HG02798 (cell line): Measurements from ENCODE around the gene EYS.
"Not testable (repeated sequence)": the region's sequence is repeated elsewhere in the genome, so short reads cannot be mapped to it uniquely, and the experiment has no call there.

Source experiments
- ATAC-seq: cut with Tn5 transposase; IDR thresholded peaks from one replicate; pipeline ENCODE4 v1.9.1; 2021; ENCODE audit warnings: mild to moderate bottlenecking; ENCODE audit not compliant: unreplicated experiment, poor library complexity

EYS gene

DNA sequence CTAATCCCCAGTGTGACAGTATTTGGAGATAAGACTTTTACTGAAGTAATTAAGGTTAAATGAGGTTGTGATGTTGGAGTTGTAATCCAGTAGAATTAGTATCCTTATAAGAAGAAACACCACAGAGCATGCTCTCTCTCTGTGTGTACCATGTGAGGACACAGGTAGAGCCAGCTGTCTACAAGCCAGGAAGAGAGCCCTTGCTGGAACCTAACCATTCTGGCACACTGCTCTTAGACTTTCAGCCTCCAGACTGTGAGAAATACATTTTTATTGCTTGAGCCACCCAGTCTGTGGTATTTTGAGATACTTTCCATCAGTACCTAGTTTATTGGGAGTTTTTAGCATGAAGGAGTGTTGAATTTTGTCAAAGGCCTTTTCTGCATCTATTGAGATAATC lies 1961.2 kb downstream of the EYS start:
- no peak for ATAC-seq

DNA sequence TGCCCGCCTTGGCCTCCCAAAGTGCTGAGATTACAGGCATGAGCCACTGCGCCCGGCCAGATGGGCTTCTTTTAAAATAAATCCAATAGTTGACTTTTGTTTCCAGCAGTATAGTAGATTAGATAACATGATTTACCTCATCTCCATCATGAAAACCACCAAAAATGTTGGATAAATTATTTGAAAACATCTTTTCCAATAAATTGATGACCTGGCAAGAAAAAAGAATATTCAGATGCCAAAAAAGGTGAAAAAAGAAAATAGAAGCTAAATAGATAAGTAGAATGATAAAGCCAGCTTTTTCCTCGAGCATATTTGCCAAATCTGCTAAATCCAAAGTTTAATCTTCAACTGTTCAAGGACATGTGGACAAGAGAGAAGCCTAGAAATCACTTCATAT lies 1962.2 kb downstream of the EYS start:
- ATAC-seq = no peak

DNA sequence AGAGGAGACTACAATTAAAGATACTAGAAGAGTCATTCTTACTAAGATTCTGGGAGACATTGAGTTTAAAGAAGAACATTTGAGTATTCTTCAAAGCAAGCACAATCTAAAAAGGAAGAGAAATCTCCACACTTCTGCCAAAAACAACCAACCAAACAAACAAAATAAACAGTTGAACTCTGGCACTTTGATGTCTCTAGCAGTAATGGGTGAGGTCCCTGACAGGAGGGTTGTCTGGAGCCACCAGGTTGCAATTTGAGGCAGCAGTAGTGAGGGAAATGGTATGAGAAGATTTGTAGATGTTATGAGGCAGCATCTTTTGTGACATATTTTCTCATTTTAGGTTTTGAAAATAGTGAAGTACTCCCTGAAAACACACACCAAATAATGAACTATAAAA lies 1963.3 kb downstream of the EYS start:
- ATAC-seq = no peak

DNA sequence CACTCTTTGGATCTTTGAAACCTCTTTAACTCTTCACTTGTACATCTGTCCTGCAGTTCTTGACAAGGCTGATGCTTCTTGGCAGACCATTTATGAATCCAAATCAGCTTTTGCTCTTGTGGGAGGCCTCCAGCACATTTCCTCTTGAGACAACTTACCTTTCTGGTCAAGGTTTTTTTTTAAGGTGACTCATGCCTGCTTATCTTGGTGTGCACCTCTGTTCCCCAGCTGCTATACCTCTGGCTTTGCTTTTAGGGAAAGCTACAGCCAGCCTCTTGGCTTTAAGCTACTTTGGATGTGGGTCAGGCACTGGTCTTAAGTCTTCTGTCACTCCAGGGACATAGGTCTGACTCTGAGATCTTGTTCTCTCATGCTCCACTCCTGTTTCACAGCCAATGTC lies 1965.0 kb downstream of the EYS start:
- ATAC-seq = no peak

DNA sequence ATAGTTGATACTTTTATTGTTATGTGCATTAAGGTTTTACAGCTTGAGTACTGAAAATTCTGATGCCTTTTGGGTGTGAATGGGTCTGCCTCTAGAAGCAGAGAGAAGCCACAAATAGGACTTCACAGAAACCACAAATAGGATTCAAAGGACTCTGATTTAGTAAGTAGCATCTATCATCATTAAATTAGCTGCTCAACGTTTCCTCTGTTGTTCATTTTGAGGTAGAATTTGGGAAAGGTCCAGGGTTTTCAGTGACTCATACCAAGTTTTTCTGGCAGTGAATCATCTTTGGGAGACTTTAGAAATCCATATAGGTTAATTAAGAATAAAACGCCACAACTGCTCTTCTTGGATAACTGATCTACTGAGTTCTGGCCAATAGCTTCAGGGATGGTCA lies 1966.3 kb downstream of the EYS start:
- no peak for ATAC-seq

DNA sequence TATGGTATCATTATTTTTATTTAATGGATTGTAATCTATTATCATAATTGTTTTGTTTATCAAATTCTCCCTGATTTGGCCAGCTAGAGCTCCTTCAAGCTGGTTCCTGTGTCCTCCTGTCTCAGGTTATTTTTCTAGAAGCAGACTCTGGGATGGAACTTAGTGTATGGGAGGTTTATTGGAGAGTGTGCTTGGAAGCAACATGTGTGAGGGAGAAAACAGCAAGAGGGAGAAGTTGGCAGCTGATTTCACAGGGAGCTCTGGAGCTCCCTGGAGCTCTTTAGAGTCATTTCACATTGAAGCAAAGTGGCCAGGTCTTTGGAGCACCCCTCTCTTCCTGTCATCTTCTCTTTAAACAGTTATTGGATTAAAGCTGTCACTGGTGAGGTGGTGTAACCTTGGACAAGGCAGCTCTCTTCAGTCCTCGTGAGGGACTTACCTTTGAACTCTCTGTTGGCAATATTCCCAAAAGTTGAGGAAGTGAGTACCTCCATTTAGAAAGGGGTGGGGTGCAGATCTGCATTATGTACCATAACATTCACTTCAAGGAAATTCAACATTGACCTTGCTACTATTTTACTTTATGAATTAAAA lies 1967.8 kb downstream of the EYS start:
- no peak for ATAC-seq

DNA sequence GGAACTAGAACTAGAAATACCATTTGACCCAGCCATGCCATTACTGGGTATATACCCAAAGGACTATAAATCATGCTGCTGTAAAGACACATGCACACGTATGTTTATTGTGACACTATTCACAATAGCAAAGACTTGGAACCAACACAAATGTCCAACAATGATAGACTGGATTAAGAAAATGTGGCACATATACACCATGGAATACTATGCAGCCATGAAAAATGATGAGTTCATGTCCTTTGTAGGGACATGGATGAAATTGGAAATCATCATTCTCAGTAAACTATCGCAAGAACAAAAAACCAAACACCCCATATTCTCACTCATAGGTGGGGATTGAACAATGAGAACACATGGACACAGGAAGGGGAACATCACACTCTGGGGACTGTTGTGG lies 1968.8 kb downstream of the EYS start:
- not testable (repeated sequence) for ATAC-seq

DNA sequence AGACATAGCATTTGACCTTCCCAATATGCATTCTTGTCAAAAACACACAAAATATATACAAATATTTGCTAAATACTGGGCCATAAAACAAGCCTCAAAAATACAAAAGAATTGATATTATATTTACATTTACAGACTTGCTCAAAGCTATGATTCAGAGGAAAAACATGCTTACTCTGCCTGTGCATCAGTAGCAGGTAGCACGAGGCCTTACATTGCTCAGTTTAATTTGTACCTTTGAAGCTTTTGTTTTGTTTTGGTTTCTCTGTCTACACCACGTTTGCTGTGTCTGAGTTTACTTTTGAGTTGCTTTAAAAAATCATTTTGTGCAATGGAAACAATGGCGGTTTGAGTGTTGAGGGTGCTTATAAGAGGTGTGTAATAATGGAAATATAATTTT lies 1972.1 kb downstream of the EYS start:
- ATAC-seq = no peak

DNA sequence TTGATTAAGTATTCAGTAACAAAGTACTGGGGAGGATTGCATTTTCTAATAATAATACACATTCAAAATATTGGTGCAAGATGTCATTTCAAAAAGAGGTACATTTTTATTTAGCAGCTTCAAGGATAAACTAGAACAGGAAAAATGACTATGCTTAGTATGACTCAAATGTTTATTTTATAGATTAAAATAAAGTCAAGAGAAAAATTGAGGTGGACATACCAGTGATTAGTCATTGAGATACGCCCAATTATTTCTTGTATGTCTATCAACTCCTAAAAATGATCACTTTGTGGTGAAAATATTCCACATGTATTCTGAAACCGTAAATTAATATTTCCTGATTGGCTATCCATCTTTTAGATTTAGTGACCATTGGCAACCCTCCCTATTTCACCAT lies 1974.7 kb downstream of the EYS start:
- no peak for ATAC-seq

DNA sequence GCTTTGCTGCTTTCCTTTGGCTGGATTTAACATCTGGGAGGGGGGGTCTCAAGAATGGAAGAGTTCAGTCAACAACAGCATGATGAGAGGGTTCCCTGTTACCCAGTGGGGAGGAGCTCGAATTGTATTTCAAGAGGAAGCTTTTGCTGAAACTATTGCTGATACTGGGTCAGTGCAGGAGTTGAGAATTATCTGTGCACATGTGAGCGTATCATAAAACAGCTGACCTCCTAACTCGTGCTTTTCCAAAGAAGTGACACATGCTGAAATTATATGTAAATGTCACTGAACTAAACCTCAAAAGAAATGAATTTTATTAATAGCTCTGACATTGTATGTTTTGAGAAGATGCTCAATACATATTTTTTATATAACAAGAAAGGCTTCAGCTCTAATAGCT lies 1975.1 kb downstream of the EYS start:
- no peak for ATAC-seq

DNA sequence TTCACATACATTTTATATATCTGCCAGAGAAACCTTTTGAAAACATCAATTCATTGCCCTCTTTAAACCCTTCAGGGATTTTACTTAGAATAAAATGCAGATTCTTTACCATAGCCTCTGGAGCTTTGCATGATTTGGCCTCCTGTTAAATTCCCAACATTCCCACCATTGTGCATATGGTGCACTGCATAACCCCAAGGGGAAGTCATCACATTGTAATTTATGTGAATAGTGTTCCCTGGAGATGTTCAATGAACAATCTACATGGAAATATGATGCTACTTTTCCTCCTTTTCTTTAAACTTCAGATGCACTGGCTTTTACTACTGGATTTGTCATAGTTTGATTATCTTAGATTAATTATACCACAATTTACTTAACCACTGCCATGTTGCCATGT lies 1976.7 kb downstream of the EYS start:
- ATAC-seq = no peak

DNA sequence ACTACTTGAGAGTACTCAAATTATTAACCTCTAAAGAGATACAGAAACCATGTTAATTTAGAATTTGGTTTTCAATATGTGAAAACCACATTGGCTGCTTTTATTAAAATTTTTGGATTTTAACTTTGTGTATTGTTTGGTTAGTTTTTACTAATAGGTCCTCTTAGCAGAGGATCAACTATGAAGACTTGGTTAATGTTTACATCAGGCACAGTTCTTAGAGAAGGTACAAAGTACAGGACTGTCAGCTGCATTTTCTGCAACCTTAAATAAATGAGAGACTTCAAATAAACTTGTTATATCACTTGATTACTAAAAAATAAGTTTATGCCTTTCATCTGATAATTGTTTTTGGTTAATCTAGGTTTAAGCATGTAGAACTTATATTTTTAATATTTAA lies 1982.3 kb downstream of the EYS start:
- no peak for ATAC-seq

DNA sequence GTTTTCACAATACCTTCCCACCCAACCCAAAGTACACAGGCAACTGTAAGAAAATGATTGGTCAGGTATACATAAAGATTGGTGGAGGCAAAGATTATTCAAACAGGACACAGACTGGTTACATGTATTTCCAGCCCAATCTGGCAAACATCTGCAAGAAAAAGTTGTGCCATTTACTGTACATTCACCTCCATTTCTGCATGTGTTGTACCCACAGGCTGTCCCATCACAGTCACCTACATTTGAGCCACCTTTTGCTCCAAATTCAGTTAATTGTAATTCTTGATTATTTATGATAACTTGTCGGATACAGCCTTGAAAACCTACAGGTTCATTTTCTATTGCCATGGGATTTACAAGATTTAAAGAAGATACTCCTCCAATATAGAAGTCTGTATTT lies 1985.8 kb downstream of the EYS start:
- no peak for ATAC-seq

DNA sequence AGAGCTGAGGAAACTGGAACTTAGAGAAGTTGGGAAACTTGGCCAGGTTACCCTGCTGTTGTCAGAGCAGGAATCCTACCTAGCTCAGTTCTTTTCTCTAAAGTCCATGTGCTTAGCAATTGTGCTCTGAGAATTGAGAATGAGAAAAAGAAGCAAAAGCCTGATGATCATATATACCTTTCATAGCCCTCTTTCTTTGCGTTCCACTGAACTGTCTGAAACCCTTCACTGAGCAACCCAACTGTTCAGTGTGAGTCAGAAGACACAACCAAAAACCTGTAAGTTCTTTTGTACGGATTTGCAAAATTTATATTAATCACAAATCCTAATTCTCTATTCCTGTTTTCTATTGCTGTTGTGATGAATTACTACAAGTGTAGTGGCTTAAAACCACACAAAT lies 1990.9 kb downstream of the EYS start:
- peak; percentile 49 for ATAC-seq

DNA sequence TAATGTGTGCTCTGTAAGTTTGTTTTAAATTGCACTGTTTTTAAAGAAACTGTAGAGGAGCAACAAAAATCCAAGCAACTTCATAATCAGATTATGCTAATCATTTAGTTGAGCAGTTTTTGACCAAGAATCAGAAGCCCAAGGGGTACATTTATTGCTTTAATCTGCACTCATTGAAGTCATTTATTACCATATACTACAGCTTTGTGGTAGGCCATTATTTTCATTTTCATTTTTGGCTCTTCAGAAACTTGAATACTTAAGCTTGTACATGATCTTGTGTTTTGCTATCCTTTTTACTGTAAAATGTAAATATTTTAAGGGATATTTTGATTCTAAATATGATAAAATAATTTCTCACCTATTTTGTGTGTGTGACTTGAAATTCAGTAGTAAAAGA lies 1992.9 kb downstream of the EYS start:
- ATAC-seq = peak; percentile 65

DNA sequence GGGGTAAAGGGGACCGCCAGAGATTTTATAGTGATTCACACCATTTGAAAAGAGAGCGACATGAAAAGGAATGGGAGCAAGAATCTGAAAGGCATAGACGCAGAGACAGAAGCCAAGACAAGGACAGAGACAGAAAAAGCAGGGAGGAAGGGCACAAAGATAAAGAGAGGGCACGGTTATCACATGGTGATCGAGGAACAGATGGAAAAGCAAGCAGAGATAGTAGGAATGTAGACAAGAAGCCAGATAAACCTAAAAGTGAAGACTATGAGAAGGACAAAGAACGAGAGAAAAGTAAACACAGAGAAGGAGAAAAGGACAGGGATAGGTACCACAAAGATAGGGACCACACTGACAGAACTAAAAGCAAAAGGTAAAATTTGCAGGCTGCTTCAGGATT lies 1993.7 kb downstream of the EYS start:
- ATAC-seq = no peak

DNA sequence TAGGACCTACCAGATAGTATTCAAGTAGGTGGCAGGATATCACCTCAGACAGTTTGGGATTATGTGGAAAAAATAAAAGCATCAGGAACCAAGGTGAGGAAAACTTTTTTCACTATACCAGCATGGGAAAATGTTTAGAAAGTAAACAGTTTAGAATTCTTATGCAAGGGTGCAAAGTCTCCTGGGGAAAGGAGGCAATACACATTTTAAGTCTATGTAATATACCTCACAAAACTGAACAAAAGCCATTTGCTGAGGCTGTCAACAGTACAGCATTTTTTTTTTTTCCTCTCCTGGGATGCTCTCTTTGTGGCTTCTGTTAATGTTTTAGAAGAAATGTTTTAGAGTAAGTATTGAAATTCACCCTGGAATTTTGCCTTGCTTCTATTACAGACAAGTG lies 1997.9 kb downstream of the EYS start:
- ATAC-seq = no peak

DNA sequence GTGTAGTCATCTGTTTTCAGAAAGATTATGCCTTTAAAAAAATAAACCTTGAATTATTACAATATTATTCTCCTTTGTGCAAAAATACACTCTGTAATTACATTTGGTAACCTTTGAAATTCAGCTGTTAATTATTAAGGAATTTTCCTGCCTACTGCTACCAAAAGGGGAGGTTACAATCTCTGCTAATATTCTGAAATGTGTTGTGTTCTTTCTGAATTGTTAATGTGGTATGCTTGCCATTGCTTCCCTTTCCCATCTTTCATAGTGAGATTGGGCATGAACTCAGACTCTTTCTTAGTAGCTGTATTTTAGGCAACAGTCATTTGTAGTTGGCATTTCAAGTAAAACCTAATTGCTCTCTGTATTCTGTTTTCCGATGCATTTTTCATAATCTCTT lies 1998.4 kb downstream of the EYS start:
- ATAC-seq = no peak

DNA sequence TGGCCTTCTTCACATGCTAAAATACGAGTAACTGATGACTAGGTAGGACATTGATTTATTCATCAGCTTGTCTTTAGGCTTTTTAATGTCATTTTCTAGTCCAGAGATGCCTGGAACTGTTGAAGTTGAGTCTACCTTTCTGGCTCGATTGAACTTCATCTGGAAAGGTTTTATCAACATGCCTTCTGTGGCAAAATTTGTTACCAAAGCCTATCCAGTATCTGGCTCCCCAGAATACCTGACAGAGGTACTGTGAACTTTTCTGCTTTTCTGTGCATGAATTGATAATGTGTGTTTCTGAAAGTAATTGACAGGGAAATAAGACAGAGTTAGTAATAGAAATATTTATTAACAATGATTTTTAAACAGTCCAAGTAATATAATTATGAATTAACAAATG lies 2000.4 kb downstream of the EYS start:
- no peak for ATAC-seq

DNA sequence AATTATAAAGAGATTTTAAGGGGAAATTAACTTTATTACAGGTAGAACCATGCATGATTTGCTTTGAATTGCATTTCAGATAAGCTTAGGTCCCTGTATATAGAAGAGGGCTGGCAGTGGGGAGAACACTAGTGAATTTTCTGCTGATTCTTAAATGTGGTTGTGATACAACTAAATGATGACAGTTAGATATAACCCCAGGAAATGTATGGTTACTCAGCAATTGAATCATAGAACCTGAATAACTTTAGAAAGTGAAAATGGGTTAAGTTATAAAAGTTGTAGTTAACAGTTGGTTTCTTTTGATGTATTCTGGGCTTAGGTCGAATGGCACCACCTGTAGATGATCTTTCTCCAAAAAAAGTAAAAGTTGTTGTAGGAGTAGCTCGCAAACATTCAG lies 2001.3 kb downstream of the EYS start:
- ATAC-seq = no peak

DNA sequence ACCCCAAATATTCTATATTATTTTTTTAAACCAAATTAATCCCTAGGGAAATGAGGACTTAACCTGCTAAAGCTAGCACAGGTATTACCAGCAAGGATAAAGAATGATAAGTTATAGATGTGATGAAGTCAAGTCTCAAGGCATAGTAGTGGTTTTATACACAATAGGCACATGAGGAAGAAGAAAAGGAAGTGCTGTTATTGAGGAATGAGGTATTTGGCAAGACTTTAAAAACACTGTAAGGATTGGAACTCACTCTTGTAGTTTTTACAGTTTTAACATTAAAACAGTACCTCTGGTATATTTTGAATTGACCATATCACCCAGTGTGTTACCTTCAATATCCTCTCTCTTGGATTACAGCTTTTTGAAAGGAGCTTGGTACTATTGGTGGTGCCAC lies 2016.8 kb downstream of the EYS start:
- ATAC-seq = no peak

DNA sequence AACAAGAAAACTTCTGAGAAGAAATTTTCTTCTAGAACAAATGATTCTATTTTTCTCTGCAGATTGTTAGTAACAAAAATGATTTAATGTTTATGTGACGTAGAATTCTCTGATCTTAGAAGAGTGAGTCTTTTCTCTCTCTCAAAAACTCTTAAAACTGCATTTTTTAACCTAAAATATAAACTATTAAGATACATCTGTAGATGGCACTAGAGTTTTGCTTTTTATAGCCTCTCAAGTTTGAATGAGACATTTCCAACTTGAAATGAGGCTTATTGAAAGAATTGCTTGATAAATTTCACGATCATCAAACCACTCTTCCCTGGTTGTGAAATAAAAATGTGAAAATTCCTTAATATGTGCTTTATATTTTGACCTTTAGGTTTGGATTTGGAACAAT lies 2017.6 kb downstream of the EYS start:
- no peak for ATAC-seq
